ENCODE results near the gene KIDINS220.

Gene KIDINS220

GRCh38 chr2:8679827-8680731 is 157.3 kb downstream of the KIDINS220 start:
- peak overlapping the region; percentile 97 for H3K9ac ChIP-seq (ENCODE audit: low read length)
- peak overlapping the region; percentile 84 for H3K4me2 ChIP-seq (ENCODE audit: low read length, poor library complexity, severe bottlenecking)
- peak overlapping the region; percentile 5 for H2AFZ ChIP-seq (ENCODE audit: low read depth, low read length)
- no peak overlapping the region for H3K23ac ChIP-seq (ENCODE audit: low read length in 2 of 2)
- H2BK5ac ChIP-seq (ENCODE audit: low read depth, low read length, poor library complexity, severe bottlenecking): no peak overlapping the region
- H3K4me3 ChIP-seq (ENCODE audit: insufficient read depth in 1 of 2, low read depth in 1 of 2, low read length in 2 of 2): peak overlapping the region in 1 of 2 experiments; percentile 80
- H3K14ac ChIP-seq (ENCODE audit: low read length in 2 of 2): peak overlapping the region in 1 of 2 experiments; percentile 9
- peak overlapping the region; percentile 71 for H4K91ac ChIP-seq (ENCODE audit: low read length)
- H3K79me1 ChIP-seq (replicated peaks; ENCODE audit: low read length, poor library complexity, severe bottlenecking): peaks cover 3% of the 10 kb centered on the region
- 23% methylated on average over 14 of the region's 19 CpGs for WGBS
- no peak overlapping the region for H2AK5ac ChIP-seq (ENCODE audit: low read length, severe bottlenecking)
- H4K8ac ChIP-seq (ENCODE audit: low read length): peak overlapping the region; percentile 82
- peak; percentile 59 for DNase-seq
- H2BK120ac ChIP-seq (ENCODE audit: low read depth, low read length): peak overlapping the region; percentile 51
- H2BK12ac ChIP-seq (ENCODE audit: low read length in 2 of 2): peak overlapping the region; percentile 62 to 96
- H3K27ac ChIP-seq (ENCODE audit: low read length, poor library complexity, severe bottlenecking): peak overlapping the region; percentile 94
- peaks cover 0 to 5% of the 10 kb centered on the region in 2 experiments for H3K27me3 ChIP-seq (ENCODE audit: control insufficient read depth in 1 of 2, insufficient read depth in 1 of 2, low read length in 2 of 2)
- H3K9me3 ChIP-seq (ENCODE audit: control insufficient read depth, low read length): no peaks in the 10 kb centered on the region
- H3K4me1 ChIP-seq (ENCODE audit: control insufficient read depth, insufficient read depth, low read depth, low read length): peaks cover 28% of the 10 kb centered on the region
- peaks cover 0 to 13% of the 10 kb centered on the region in 2 experiments for H3K36me3 ChIP-seq (ENCODE audit: control insufficient read depth in 1 of 2, insufficient read depth in 2 of 2, low read depth in 1 of 2, low read length in 2 of 2)
- no peak overlapping the region for H2BK15ac ChIP-seq (ENCODE audit: low read depth, poor library complexity, severe bottlenecking)
- peak overlapping the region; percentile 36 to 95 for H3K4ac ChIP-seq (ENCODE audit: low read depth in 1 of 2, low read length in 2 of 2)
- H3K18ac ChIP-seq (ENCODE audit: low read depth in 1 of 2, low read length in 2 of 2): peak overlapping the region; percentile 97 to 99

- Histone ChIP-seq H3K27me3 (ENCODE audit: control insufficient read depth in 1 of 2, insufficient read depth in 1 of 2, low read length in 2 of 2) (peaks cover 0 to 5% of the 10 kb centered on the region in 2 experiments), H3K9ac (ENCODE audit: low read length) (peak overlapping the region; percentile 97), H3K79me1 (replicated peaks; ENCODE audit: low read length, poor library complexity, severe bottlenecking) (peaks cover 3% of the 10 kb centered on the region), H2BK15ac (ENCODE audit: low read depth, poor library complexity, severe bottlenecking) (no peak overlapping the region), H3K27ac (ENCODE audit: low read length, poor library complexity, severe bottlenecking) (peak overlapping the region; percentile 94), H3K14ac (ENCODE audit: low read length in 2 of 2) (no peak overlapping the region), H3K4me3 (ENCODE audit: insufficient read depth in 1 of 2, low read depth in 1 of 2, low read length in 2 of 2) (peak overlapping the region in 1 of 2 experiments; percentile 80), H3K23ac (ENCODE audit: low read length in 2 of 2) (no peak overlapping the region), H2AFZ (ENCODE audit: low read depth, low read length) (no peak overlapping the region), H2BK12ac (ENCODE audit: low read length in 2 of 2) (peak overlapping the region in 1 of 2 experiments; percentile 62), H3K4ac (ENCODE audit: low read depth in 1 of 2, low read length in 2 of 2) (peak overlapping the region; percentile 36 to 95), H3K18ac (ENCODE audit: low read depth in 1 of 2, low read length in 2 of 2) (peak overlapping the region; percentile 97 to 99), H4K8ac (ENCODE audit: low read length) (peak overlapping the region; percentile 74), H4K91ac (ENCODE audit: low read length) (peak overlapping the region; percentile 97), H3K4me2 (ENCODE audit: low read length, poor library complexity, severe bottlenecking) (peak overlapping the region; percentile 84), H2AK5ac (ENCODE audit: low read length, severe bottlenecking) (no peak overlapping the region), H2BK5ac (ENCODE audit: low read depth, low read length, poor library complexity, severe bottlenecking) (no peak overlapping the region), H2BK120ac (ENCODE audit: low read depth, low read length) (peak overlapping the region; percentile 92), H3K9me3 (ENCODE audit: control insufficient read depth, low read length) (peaks cover 4% of the 10 kb centered on the region), H3K36me3 (ENCODE audit: control insufficient read depth in 1 of 2, insufficient read depth in 2 of 2, low read depth in 1 of 2, low read length in 2 of 2) (peaks cover 0 to 11% of the 10 kb centered on the region in 2 experiments), H3K4me1 (ENCODE audit: control insufficient read depth, insufficient read depth, low read depth, low read length) (peaks cover 23% of the 10 kb centered on the region)
- WGBS: 24% methylated on average over 5 of the region's 8 CpGs
- DNase-seq: no peak
These were observed 157.9 kb downstream of the KIDINS220 start for GRCh38 chr2:8679567-8679826.
